K562 (cell line): ENCODE data around the gene THAP9. TPM values are rescaled to one million over a fixed set of nuclear protein-coding genes. Genes with fewer than 3 reads are reported as not detected.

Experiments
- CREBBP ChIP-seq: IDR thresholded peaks from one replicate; pipeline ENCODE4 v1.6.1; 2012; ENCODE audit warnings: low read depth, mild to moderate bottlenecking, control low read depth, inconsistent platforms, low read length
- FOXK1 ChIP-seq: sonication (generic); formaldehyde crosslinking; IDR thresholded peaks from 2 replicates; pipeline ENCODE4 v1.8.0; 2022; ENCODE audit warnings: missing genetic modification reagents, mild to moderate bottlenecking, borderline replicate concordance
- ILK ChIP-seq: fragments of 450-650 bp; IDR thresholded peaks from 2 replicates; pipeline ENCODE4 v1.6.1; 2016; ENCODE audit warnings: missing genetic modification characterization, low read depth, mild to moderate bottlenecking, missing compliant biosample characterization, moderate library complexity, borderline replicate concordance
- KDM1A ChIP-seq, 2 experiments: fragments of 450-650 bp; IDR thresholded peaks; 2 replicates each; pipeline ENCODE4 v1.6.1; 2016; ENCODE audit warnings: mild to moderate bottlenecking in 2 of 2
- NCOA6 ChIP-seq: fragments of 450-650 bp; IDR thresholded peaks from 2 replicates; pipeline ENCODE4 v1.6.1; 2017; ENCODE audit warnings: mild to moderate bottlenecking
- NKRF ChIP-seq: fragments of 450-650 bp; IDR thresholded peaks from 2 replicates; pipeline ENCODE4 v1.6.1; 2016; ENCODE audit warnings: borderline replicate concordance
- POLR2G ChIP-seq: fragments of 200-400 bp; formaldehyde crosslinking; IDR thresholded peaks from 2 replicates; pipeline ENCODE4 v1.6.1; 2017; ENCODE audit warnings: low read depth, mild to moderate bottlenecking, antibody characterized with exemption, low read length, moderate library complexity
- SETDB1 ChIP-seq: IDR thresholded peaks from one replicate; pipeline ENCODE4 v1.6.1; 2012; ENCODE audit warnings: low read length, control low read depth, inconsistent platforms
- SMAD4 ChIP-seq: fragments of 250-450 bp; sonication (Bioruptor Pico); conservative IDR thresholded peaks from 2 replicates; pipeline ENCODE4 v1.8.0; 2021; ENCODE audit warnings: inconsistent platforms, mild to moderate bottlenecking, moderate library complexity
- SOX6 ChIP-seq: fragments of 450-650 bp; IDR thresholded peaks from 2 replicates; pipeline ENCODE4 v1.6.1; 2014; ENCODE audit warnings: mild to moderate bottlenecking
- polyA plus RNA-seq, 8 experiments: library from polyadenylated mRNA; depleted of rRNA in 4 of 8; stranded (reverse) in 5 of 8; unstranded in 3 of 8; fragments of >200 nt; fragmentation: Nextera tagmentation in 2 of 8; fragmentation: Illumina TruSeq in 1 of 8; extraction: Ambion mirVana in 2 of 8; extraction: Trizol in 1 of 8; gene quantifications; 2 replicates each; pipeline versions ENCODE4 v1.2.1 to v1.2.3, GENCODE V29; 2011 to 2014; ENCODE audit warnings: inconsistent platforms in 1 of 8, missing spikeins in 1 of 8
- total RNA-seq, 7 experiments: library from RNA; depleted of rRNA in 6 of 7; stranded (reverse); fragments of >200 nt in 6 of 7; fragmentation: Illumina TruSeq in 2 of 7; extraction: Trizol in 2 of 7; gene quantifications; 2 replicates each; pipeline versions ENCODE4 v1.2.1 to v1.2.3, GENCODE V29; 2011 to 2021; ENCODE audit warnings: low replicate concordance in 1 of 7
- TF ChIP-seq, protein P1 (sequence below): fragments of 450-650 bp; IDR thresholded peaks from 2 replicates; pipeline ENCODE4 v1.6.1; 2016; ENCODE audit warnings: low read depth
- TF ChIP-seq, protein P2 (sequence below): conservative IDR thresholded peaks from 2 replicates; pipeline ENCODE4 v1.6.1; 2011; ENCODE audit warnings: low read depth, mild to moderate bottlenecking, low read length; ENCODE audit not compliant: control insufficient read depth

Gene THAP9
- total and polyA plus RNA-seq, 9 of the 15 experiments (the other 6 are each of a cell fraction or from before 2014, with no cell fraction given), result 3.4 to 7.0 (median 5.4) TPM

GRCh38 chr4:82890901-82891706 lies 9.4 kb upstream of the THAP9 start, which contains the start of gene SEC31A (continued):
- TF ChIP-seq NKRF, result no peak; the same call in 1 of the 2 replicates
- peak; percentile 29 for TF ChIP-seq SOX6
- peak; percentile 40 for TF ChIP-seq SETDB1
- peak; percentile 34; the same call in 1 of the 2 replicates for TF ChIP-seq SMAD4 (CRISPR knock-in tag)
- TF ChIP-seq POLR2G, result peak; percentile 98
- TF ChIP-seq KDM1A (IDR thresholded peaks at IDR 0.05), result no peak
- TF ChIP-seq FOXK1, result no peak
- TF ChIP-seq, protein P1, sequence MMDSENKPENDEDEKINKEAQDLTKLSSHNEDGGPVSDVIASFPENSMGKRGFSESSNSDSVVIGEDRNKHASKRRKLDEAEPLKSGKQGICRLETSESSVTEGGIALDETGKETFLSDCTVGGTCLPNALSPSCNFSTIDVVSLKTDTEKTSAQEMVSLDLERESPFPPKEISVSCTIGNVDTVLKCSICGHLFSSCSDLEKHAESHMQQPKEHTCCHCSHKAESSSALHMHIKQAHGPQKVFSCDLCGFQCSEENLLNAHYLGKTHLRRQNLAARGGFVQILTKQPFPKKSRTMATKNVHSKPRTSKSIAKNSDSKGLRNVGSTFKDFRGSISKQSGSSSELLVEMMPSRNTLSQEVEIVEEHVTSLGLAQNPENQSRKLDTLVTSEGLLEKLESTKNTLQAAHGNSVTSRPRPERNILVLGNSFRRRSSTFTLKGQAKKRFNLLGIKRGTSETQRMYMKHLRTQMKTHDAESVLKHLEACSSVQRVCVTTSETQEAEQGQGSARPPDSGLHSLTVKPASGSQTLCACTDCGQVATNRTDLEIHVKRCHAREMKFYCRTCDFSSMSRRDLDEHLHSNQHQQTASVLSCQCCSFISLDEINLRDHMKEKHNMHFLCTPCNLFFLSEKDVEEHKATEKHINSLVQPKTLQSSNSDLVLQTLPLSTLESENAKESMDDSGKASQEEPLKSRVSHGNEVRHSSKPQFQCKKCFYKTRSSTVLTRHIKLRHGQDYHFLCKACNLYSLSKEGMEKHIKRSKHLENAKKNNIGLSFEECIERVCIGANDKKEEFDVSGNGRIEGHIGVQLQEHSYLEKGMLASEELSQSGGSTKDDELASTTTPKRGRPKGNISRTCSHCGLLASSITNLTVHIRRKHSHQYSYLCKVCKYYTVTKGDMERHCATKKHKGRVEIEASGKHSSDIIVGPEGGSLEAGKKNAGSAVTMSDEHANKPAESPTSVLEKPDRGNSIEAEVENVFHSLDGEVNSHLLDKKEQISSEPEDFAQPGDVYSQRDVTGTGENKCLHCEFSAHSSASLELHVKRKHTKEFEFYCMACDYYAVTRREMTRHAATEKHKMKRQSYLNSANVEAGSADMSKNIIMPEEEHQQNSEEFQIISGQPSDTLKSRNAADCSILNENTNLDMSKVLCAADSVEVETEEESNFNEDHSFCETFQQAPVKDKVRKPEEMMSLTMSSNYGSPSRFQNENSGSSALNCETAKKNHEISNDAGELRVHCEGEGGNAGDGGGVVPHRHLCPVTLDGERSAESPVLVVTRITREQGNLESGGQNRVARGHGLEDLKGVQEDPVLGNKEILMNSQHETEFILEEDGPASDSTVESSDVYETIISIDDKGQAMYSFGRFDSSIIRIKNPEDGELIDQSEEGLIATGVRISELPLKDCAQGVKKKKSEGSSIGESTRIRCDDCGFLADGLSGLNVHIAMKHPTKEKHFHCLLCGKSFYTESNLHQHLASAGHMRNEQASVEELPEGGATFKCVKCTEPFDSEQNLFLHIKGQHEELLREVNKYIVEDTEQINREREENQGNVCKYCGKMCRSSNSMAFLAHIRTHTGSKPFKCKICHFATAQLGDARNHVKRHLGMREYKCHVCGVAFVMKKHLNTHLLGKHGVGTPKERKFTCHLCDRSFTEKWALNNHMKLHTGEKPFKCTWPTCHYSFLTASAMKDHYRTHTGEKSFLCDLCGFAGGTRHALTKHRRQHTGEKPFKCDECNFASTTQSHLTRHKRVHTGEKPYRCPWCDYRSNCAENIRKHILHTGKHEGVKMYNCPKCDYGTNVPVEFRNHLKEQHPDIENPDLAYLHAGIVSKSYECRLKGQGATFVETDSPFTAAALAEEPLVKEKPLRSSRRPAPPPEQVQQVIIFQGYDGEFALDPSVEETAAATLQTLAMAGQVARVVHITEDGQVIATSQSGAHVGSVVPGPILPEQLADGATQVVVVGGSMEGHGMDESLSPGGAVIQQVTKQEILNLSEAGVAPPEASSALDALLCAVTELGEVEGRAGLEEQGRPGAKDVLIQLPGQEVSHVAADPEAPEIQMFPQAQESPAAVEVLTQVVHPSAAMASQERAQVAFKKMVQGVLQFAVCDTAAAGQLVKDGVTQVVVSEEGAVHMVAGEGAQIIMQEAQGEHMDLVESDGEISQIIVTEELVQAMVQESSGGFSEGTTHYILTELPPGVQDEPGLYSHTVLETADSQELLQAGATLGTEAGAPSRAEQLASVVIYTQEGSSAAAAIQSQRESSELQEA, result peak; percentile 86
- TF ChIP-seq, protein P2, sequence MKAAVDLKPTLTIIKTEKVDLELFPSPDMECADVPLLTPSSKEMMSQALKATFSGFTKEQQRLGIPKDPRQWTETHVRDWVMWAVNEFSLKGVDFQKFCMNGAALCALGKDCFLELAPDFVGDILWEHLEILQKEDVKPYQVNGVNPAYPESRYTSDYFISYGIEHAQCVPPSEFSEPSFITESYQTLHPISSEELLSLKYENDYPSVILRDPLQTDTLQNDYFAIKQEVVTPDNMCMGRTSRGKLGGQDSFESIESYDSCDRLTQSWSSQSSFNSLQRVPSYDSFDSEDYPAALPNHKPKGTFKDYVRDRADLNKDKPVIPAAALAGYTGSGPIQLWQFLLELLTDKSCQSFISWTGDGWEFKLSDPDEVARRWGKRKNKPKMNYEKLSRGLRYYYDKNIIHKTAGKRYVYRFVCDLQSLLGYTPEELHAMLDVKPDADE, result peak; percentile 86
- TF ChIP-seq ILK (tag), result no peak
- no peak for TF ChIP-seq CREBBP
- TF ChIP-seq NCOA6, result no peak
